ENCODE measurements around the gene PAK6. TPM values are rescaled to one million over a fixed set of nuclear protein-coding genes. Genes with fewer than 3 reads are reported as not detected.
A peak's percentile ranks its signal among the peaks of the same experiment; 100 is the strongest.

The PAK6 gene
- total RNA-seq, 4 donors from 2014 or later = 2.3 to 5.0 (median 3.3) TPM; not detected in 1

GRCh38 chr15:40235201-40235885 lies 3.5 kb upstream of the PAK6 start:
- Histone ChIP-seq H3K36me3 (no peaks in the 10 kb centered on the region), H3K27ac (no peak overlapping the region), H3K4me3 (no peak overlapping the region), H3K27me3 (no peaks in the 10 kb centered on the region), H3K4me1 (no peaks in the 10 kb centered on the region), H3K9me3 (no peaks in the 10 kb centered on the region)
- no peak for TF ChIP-seq POLR2A (IDR thresholded peaks at IDR 0.05)
- TF ChIP-seq, protein P1, sequence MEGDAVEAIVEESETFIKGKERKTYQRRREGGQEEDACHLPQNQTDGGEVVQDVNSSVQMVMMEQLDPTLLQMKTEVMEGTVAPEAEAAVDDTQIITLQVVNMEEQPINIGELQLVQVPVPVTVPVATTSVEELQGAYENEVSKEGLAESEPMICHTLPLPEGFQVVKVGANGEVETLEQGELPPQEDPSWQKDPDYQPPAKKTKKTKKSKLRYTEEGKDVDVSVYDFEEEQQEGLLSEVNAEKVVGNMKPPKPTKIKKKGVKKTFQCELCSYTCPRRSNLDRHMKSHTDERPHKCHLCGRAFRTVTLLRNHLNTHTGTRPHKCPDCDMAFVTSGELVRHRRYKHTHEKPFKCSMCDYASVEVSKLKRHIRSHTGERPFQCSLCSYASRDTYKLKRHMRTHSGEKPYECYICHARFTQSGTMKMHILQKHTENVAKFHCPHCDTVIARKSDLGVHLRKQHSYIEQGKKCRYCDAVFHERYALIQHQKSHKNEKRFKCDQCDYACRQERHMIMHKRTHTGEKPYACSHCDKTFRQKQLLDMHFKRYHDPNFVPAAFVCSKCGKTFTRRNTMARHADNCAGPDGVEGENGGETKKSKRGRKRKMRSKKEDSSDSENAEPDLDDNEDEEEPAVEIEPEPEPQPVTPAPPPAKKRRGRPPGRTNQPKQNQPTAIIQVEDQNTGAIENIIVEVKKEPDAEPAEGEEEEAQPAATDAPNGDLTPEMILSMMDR (IDR thresholded peaks at IDR 0.05) = no peak
- intact Hi-C loops (cut with DNase I; ENCODE audit: low total_unique reads) = no loop called here
- DNase-seq = no peak

DNA sequence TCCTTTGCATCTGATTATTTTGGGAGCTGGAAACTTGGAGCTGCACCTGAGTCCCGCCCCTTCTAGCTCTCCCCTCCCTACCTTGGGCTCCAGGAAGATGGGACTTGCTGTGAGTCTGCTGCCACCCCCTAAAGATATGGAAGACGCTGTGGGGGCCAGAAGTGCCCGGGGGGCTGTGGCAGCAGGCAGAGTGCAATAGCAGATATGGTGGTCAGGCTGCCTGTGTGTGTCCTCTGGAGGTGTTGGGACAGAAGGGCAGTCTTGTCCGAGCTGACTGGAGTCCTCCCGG lies 485 bp downstream of the PAK6 start:
- no peak for TF ChIP-seq POLR2A (IDR thresholded peaks at IDR 0.05)
- TF ChIP-seq, protein P1 (IDR thresholded peaks at IDR 0.05) = no peak
- Histone ChIP-seq H3K36me3 (no peaks in the 10 kb centered on the region), H3K27ac (no peak overlapping the region), H3K9me3 (no peaks in the 10 kb centered on the region), H3K4me3 (peak overlapping the region in 1 of 2 donors; percentile 24), H3K4me1 (no peaks in the 10 kb centered on the region), H3K27me3 (no peaks in the 10 kb centered on the region)
- DNase-seq = no peak
- intact Hi-C loops (cut with DNase I; ENCODE audit: low total_unique reads) = no loop called here

DNA sequence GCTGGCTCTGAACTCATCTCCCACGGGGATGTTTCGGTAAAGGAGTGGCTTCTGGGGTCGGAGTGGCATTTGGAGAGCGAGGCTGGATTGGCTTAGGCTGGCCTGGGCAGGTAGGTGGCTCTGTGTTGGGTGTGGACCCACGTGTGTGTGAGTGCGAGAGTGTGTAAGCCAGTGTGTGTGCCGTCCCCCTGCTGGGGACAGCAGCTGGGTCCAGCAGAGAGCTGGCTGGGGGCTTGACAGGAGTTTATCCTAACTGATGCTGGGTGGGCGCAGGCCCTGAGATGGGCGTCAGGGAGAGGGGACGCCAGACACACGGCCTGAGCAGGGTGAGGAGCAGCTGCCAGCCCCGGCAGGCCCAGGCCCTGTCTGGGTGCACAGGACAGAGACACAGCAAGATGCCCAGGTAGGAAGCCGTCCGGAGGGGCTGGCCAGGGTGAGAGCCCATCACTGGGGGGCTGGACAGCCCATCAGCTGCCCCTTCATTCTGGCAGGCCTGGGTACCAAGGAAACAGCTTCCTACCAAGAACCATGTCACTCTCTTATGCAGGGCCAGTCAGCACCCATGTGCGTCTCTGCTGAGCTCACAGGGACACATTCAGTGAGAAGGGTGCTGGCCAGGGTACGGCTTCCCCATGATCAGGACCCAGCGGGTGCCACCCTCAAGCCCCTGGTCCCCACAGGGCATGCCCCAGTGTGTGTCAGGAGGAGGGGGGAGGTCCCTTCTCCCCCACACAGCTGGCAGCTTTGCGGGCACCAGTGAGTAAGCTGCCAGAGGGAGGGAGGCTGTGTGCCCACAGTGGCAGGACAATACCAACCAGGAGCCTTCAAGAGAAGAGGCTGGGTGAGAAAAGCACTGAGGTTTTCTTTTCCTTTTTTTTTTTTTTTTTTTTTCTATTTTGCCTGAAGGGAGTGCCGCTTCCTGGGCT lies 1.1 kb downstream of the PAK6 start:
- no peak overlapping the region for H3K27ac ChIP-seq

DNA sequence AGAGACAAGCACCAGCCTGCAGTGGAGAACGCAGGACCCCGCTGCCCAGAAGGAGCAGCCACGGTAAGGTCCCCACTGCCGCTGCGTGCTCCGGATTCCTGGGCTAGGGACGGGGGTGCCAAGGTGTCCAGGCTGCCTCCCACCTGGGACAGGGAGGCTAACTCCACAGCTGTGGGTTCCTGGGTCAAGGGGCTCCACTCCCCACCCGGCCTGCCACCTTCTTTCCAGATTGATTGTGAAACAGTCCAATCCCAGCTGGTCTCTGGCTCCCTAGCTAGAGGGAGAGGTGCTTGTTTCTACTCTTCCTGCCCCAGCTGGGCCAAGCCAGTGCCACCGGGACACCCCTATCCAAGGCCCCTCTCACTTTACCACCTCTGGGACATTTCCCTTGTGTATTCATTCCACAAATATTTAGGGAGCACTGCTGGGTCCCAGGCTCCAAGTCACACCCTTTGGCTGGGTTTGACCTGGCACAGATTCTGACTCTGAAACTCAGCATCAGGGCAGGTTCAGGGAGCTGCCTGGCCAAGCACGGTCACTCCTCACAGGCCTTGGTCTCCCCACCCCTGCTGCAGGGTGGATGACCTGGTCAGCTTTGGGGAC lies 1.9 kb downstream of the PAK6 start:
- Histone ChIP-seq H3K27ac (no peak overlapping the region), H3K4me1 (no peaks in the 10 kb centered on the region), H3K4me3 (no peak overlapping the region), H3K9me3 (no peaks in the 10 kb centered on the region), H3K27me3 (no peaks in the 10 kb centered on the region), H3K36me3 (no peaks in the 10 kb centered on the region)
- intact Hi-C loops (cut with DNase I; ENCODE audit: low total_unique reads) = no loop called here
- DNase-seq = no peak
- TF ChIP-seq, protein P1 (IDR thresholded peaks at IDR 0.05) = no peak
- no peak for TF ChIP-seq POLR2A (IDR thresholded peaks at IDR 0.05)

More for the DNA sequence above, 1.1 kb downstream of the PAK6 start:
- no peaks in the 10 kb centered on the region for H3K4me1 ChIP-seq
- no peak overlapping the region for H3K4me3 ChIP-seq
- H3K9me3 ChIP-seq = no peaks in the 10 kb centered on the region
- no peak for TF ChIP-seq POLR2A (IDR thresholded peaks at IDR 0.05)
- TF ChIP-seq, protein P1 (IDR thresholded peaks at IDR 0.05) = no peak
- intact Hi-C loops (cut with DNase I; ENCODE audit: low total_unique reads) = no loop called here
- no peaks in the 10 kb centered on the region for H3K27me3 ChIP-seq
- H3K36me3 ChIP-seq = no peaks in the 10 kb centered on the region
- DNase-seq = no peak
